Tibial artery (tissue), 4 donors: ENCODE measurements around the gene CLHC1.
A peak's percentile ranks its signal among the peaks of the same experiment; 100 is the strongest.

Source experiments
- DNase-seq, 2 donors: peaks; one replicate each; pipeline ENCODE4 v3.0.0-alpha.2; 2019
- H3K27ac ChIP-seq, 2 donors: fragments of 200-600 bp; sonication (generic) in 1 of 2; 1 replicate in 1 of 2; 2 replicates in 1 of 2; pipeline ENCODE4 v1.5.1; 2018 to 2019; ENCODE audit warnings: mild to moderate bottlenecking in 1 of 2
- H3K27me3 ChIP-seq, 2 donors: fragments of 200-600 bp; sonication (generic) in 1 of 2; one replicate each; pipeline versions ENCODE4 v1.5.1 to v1.6.0; 2016 to 2019
- H3K36me3 ChIP-seq, 3 donors: fragments of 200-600 bp; sonication (generic) in 2 of 3; one replicate each; pipeline ENCODE4 v1.5.1; 2016 to 2019; ENCODE audit warnings: mild to moderate bottlenecking in 2 of 3
- H3K4me1 ChIP-seq, 4 donors: fragments of 200-600 bp; sonication (generic) in 2 of 4; 1 replicate in 3 of 4; 2 replicates in 1 of 4; pipeline ENCODE4 v1.5.1; 2016 to 2019
- H3K4me3 ChIP-seq, 2 donors: fragments of 200-600 bp; sonication (generic) in 1 of 2; 1 replicate in 1 of 2; 2 replicates in 1 of 2; pipeline ENCODE4 v1.5.1; 2018 to 2019; ENCODE audit warnings: mild to moderate bottlenecking in 2 of 2
- H3K9me3 ChIP-seq, 3 donors: fragments of 200-600 bp; sonication (generic) in 1 of 3; one replicate each; pipeline ENCODE4 v1.5.1; 2016 to 2019
- CTCF ChIP-seq, 2 experiments: fragments of 200-600 bp in 1 of 2; fragments of 450-650 bp in 1 of 2; IDR thresholded peaks; one replicate each; pipeline ENCODE4 v1.5.1; 2017 to 2019; ENCODE audit warnings: antibody characterized with exemption in 2 of 2, mild to moderate bottlenecking in 1 of 2, moderate library complexity in 1 of 2
- intact Hi-C: fragments of 100-400 bp; cut with DNase I; formaldehyde crosslinking; loops from one replicate; pipeline ENCODE4 v1.15.0; 2023; ENCODE audit warnings: low total_unique reads

Gene CLHC1

GRCh38 chr2:55162284-55163006 lies 69.6 kb downstream of the CLHC1 start:
- no peaks in the 10 kb centered on the region for H3K9me3 ChIP-seq
- peak overlapping the region; percentile 39 to 70 for H3K27ac ChIP-seq
- peaks cover 6 to 58% (median 45%) of the 10 kb centered on the region in 4 donors for H3K4me1 ChIP-seq
- no peak for DNase-seq
- no peaks in the 10 kb centered on the region for H3K36me3 ChIP-seq
- H3K27me3 ChIP-seq, result no peaks in the 10 kb centered on the region
- no peak for TF ChIP-seq CTCF (IDR thresholded peaks at IDR 0.05)
- intact Hi-C loops, result no loop called here
- H3K4me3 ChIP-seq, result no peak overlapping the region

- intact Hi-C loops, result no loop called here
- no peak for DNase-seq
- Histone ChIP-seq H3K4me3 (no peak overlapping the region), H3K9me3 (no peaks in the 10 kb centered on the region), H3K27ac (peak overlapping the region in 1 of 2 donors; percentile 0), H3K27me3 (no peaks in the 10 kb centered on the region), H3K36me3 (no peaks in the 10 kb centered on the region), H3K4me1 (peaks cover 6 to 64% (median 53%) of the 10 kb centered on the region in 4 donors)
- TF ChIP-seq CTCF (IDR thresholded peaks at IDR 0.05), result no peak
These were observed 70.5 kb downstream of the CLHC1 start for GRCh38 chr2:55161295-55162210.

GRCh38 chr2:55160422-55160821 lies 71.7 kb downstream of the CLHC1 start:
- peaks cover 6 to 68% (median 60%) of the 10 kb centered on the region in 4 donors for H3K4me1 ChIP-seq
- H3K36me3 ChIP-seq, result no peaks in the 10 kb centered on the region
- H3K4me3 ChIP-seq, result no peak overlapping the region
- TF ChIP-seq CTCF (IDR thresholded peaks at IDR 0.05), result no peak
- H3K27ac ChIP-seq, result no peak overlapping the region
- no peaks in the 10 kb centered on the region for H3K9me3 ChIP-seq
- H3K27me3 ChIP-seq, result no peaks in the 10 kb centered on the region
- no peak for DNase-seq
- intact Hi-C loops, result no loop called here

GRCh38 chr2:55159752-55160151 lies 72.3 kb downstream of the CLHC1 start:
- Histone ChIP-seq H3K27me3 (no peaks in the 10 kb centered on the region), H3K9me3 (no peaks in the 10 kb centered on the region), H3K4me3 (no peak overlapping the region), H3K36me3 (no peaks in the 10 kb centered on the region), H3K4me1 (peaks cover 6 to 73% (median 65%) of the 10 kb centered on the region in 4 donors), H3K27ac (peak overlapping the region in 1 of 2 donors; percentile 78)
- intact Hi-C loops, result loop anchor here (5.0 kb wide), 2 partner anchors 47 to 112 kb away; no protein-coding TSS in a partner anchor
- no peak for DNase-seq
- no peak for TF ChIP-seq CTCF (IDR thresholded peaks at IDR 0.05)

- Histone ChIP-seq H3K4me3 (no peak overlapping the region), H3K4me1 (peaks cover 6 to 78% (median 68%) of the 10 kb centered on the region in 4 donors), H3K27me3 (no peaks in the 10 kb centered on the region), H3K9me3 (no peaks in the 10 kb centered on the region), H3K27ac (peak overlapping the region; percentile 68 to 78), H3K36me3 (no peaks in the 10 kb centered on the region)
- intact Hi-C loops, result loop anchor here (5.0 kb wide), 2 partner anchors 47 to 112 kb away; no protein-coding TSS in a partner anchor
- peak; percentile 77 to 88 for DNase-seq
- no peak for TF ChIP-seq CTCF (IDR thresholded peaks at IDR 0.05)
These were observed 72.9 kb downstream of the CLHC1 start for GRCh38 chr2:55159037-55159651.
